Stimulated activated CD8-positive, alpha-beta memory T cell treated with anti-CD3 and anti-CD28 coated beads, Interleukin-12 subunit alpha, Interleukin-12 subunit beta, amount 100 ng/mL, for 1 hour (primary cell): ENCODE data around the gene FIS1.
"Not testable (repeated sequence)": the region's sequence is repeated elsewhere in the genome, so short reads cannot be mapped to it uniquely, and the experiment has no call there.

Experiments
- DNase-seq: peaks from one replicate; pipeline ENCODE4 v3.0.0-alpha.2; 2020; ENCODE audit warnings: low read depth

Gene FIS1

DNA sequence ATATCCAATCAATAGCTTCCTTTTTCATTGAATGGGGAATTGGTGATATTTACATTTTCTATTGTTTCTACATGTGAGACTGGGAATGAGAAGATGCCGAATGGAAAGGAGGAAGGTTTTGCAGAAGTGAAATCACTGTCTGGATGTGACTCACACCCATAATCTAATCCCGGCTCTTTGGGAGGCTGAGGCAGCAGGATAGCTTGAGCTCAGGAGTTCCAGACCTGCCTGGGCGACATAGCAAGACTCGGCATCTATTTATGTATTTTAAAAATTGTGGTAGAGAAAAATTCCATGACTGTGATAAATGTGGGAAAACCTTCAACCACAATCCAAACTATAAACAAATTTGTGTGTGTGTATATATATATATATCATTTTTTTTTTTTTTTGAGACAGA is 10.9 kb upstream of the FIS1 start:
- no peak for DNase-seq

GRCh38 chr7:101253199-101253598 is 8.3 kb upstream of the FIS1 start:
- not testable (repeated sequence) for DNase-seq

DNA sequence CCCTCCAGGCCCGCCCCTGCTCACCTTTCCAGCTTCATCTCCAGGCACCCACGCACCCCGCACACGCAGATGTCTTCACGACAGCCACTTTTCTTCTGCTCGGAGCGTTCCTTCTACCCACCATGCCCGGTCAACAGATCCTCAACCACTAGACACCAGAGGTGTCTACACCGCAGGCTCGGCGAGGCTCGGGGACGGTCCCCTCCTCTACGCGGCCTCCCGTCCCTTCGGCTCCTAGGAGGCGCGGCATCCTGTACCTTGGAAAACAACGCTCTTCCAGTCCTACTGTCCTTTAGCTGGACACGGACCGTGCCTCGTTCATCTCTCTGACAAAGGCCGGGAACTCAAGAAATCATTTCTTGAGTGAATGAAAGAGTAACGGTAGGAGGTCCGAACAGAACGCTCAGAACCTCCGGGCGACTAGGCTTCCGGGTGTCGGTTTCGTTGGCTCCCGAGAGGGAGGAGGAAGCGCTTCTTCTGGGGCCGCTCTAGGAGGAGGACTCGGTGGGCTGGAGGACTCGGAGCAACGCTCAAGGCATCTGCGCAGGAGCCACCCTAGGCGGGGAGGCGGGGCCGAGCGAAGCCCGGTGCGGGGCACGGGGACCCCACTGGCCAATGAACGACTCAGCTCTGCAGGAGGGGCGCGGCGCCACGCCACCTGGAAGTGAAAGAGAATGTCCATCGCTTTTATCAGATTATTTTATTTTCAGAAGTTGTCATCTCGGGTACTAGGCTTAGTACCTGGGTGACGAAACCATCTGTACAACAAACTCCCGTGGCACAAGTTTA is 7.2 kb upstream of the FIS1 start:
- peak; percentile 98 for DNase-seq

GRCh38 chr7:101250324-101250723 is 5.4 kb upstream of the FIS1 start:
- DNase-seq: no peak

DNA sequence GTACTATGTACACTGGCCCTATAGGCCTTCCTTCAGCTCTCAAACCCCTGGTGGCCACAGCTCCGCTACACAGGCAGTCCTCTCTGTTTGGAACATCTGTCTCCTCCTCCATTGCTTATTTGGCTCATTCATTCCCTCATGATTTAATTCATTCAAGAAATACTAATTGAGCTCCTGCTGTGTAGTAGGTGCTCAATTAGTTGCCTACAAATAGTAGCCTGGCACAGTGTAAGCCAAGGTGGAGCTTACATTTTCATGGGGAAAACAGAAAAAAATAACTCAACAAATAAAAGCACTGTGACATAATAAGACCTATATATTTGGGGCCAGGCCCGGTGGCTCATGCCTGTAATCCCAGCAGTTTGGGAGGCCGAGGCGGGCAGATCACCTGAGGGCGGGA is 3.4 kb upstream of the FIS1 start:
- no peak for DNase-seq

DNA sequence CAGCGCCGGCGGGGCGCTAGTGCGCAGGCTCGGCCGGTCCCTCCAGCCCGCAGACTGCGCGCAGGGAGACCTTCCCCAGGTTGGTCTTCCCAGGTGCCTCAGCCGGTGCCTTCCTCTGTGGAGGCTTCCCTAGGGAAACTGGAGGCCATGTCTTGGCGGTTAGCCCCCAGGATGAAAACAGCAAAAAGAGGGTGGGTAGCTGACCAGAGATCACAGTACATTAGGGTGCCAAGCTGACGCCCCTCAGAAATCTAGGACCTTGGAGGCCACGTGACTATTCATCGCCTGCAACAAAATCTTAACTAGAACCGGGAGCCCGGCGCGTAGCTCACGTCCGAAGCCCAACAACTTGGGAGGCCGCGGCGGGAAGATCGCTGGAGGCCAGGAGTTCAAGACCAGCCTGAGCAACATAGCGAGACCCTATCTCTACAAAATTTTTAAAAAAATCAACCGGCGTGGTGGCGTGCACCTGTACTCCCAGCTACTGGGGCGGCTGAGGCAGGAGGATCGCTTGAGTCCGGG is 327 bp upstream of the FIS1 start:
- no peak for DNase-seq

DNA sequence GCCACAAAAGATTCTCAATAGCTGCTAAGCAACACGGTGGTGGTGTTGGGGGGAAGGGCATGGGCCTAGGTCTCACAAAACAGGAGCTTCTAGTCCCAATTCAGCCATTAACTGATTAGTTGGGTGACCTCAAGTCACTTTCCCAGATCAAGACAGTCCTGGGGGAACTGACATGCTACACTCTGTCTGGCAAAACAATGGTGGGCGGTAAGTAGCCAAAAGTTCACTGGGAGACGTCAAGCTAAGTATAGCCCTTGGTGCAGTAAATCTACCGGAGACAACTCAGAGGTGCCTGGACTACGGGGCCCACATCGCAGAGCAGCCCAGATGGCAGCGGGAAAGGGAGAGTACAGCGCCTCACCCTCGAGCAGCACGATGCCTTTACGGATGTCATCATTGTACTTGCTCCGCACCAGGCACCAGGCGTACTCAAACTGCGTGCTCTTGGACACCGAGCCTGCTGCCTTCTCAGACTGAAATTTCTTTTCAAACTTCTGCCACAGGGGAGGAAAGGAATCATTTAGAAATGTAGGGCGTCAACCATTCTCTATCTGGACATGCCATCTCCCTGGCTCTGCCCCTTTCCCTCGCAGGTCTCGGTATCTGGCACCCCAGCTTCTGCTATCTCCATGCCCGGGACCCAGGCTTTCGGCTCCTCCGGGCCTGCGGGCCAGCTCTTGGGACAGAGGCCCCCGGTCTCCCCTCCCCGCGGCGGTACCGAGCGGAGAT is 1.1 kb downstream of the FIS1 start:
- no peak for DNase-seq

DNA sequence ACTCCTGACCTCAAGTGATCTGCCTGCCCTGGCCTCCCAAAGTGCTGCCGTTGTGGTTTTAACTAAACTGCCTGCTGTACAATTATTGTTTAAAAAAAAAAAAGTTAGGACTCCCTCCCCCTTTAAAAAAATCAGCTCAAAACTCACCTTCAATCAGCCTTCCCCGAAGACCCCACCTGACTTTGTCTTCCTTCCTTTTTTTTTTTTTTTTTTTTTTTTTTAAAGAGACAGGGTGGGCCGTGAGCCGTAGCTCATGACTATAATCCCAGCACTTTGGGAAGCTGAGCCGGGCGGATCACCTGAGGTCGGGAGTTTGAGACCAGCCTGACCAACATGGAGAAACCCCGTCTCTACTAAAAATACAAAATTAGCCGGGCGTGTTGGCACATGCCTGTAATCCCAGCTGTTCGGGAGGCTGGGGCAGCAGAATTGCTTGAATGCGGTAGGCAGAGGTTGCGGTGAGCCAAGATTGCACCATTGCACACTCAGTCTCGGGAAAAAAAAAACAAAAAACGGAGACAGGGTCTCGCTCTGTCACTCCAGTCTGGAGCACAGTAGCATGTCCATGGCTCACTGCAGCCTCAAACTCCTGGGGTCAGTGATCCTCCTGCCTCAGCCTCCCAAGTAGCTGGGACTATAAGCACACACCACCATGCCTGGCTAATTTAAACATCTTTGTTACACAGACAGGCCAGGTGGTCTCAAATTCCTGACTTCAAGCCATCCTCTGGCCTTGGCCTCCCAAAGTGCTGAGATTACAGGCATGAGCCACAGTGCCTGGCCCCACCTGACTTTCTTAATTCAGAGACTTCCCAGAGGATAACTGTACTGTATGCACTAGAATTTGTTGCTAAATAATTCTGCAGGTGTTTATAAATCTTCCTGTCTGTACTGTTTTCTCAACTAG is 3.2 kb downstream of the FIS1 start:
- no peak for DNase-seq

GRCh38 chr7:101241015-101241363 is 3.9 kb downstream of the FIS1 start:
- DNase-seq: no peak

DNA sequence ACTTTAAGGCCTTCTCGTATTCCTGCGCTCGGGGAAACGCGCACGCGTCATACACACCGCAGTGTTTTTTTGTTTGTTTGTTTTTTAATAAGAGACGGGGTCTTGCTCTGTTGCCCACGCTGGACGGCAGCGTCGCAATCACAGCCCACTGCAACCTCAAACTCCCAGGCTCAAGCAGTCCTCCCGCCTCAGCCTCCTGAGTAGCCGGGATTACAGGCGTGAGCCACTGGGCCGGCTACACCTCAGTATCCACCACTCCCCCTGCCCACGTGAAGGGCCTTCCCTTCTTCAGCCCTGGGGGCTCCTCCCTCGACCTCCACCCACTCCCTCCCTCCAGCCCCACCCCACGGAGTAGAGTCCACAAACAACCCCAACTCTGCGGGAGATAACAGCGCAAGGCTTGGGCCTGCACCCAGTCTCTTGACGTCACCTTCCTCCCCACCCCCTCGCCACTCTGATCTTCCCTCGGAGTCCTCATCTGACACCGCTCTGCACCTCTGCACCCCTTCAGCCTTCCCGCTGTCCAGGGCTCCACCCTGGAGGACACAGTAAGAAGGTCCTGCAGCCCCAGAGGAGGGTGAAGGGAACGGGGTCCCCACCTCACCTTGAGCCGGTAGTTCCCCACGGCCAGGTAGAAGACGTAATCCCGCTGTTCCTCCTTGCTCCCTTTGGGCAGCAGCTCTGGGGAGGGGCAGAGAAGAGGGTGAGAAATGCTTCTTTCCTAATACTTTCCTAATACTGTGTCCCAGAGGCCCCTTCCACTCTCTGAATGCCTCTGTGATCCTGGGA is 4.5 kb downstream of the FIS1 start:
- no peak for DNase-seq

DNA sequence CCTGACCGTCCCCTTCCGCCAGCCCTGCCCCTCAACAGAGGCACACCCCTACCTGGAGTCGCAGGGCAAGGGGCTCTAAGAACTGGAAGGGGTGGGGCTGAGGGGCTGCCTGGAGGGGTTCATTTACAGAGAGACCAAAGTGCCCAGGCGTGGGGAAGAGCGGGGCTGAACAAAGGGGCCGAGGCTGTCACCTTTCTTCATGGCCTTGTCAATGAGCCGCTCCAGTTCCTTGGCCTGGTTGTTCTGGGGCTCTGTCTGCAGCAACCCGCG is 5.0 kb downstream of the FIS1 start:
- DNase-seq: no peak

DNA sequence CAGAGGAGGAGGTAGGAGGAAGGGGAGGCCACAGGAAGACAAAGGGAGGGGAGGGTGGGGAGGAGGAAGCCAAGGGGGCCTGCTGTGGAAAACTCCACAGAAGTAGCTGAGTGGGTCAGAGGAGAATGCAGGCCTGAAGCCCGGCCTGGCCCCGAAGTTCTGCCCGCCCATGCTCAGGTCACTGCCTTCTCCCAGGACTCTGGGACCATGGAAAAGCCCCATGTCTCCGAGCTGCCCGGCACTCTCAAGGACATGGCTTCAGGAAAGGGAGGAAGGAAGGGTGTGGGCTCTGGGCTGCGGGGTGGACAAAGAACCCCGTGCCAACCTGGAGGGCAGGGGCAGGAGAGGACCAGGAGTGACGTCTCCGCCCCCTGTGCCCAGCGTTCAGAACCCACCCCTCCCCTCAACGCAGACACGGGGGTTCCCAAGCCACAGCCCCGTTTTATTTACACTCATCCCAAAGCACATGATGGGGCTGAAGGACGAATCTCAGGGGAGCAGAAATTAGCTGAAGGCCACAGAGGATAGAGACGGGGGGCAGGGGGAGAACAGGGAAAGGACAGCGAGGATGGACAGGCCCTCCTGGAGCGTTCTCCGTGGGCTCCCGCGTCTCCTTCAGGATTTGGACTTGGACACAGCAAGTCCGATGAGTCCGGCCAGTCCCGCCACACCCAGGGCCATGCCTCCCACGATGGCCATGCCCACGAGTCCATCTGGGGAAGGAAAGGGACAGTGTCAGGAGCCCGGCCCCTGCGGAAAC is 5.5 kb downstream of the FIS1 start:
- no peak for DNase-seq

GRCh38 chr7:101238226-101239182 is 6.4 kb downstream of the FIS1 start:
- DNase-seq: no peak

DNA sequence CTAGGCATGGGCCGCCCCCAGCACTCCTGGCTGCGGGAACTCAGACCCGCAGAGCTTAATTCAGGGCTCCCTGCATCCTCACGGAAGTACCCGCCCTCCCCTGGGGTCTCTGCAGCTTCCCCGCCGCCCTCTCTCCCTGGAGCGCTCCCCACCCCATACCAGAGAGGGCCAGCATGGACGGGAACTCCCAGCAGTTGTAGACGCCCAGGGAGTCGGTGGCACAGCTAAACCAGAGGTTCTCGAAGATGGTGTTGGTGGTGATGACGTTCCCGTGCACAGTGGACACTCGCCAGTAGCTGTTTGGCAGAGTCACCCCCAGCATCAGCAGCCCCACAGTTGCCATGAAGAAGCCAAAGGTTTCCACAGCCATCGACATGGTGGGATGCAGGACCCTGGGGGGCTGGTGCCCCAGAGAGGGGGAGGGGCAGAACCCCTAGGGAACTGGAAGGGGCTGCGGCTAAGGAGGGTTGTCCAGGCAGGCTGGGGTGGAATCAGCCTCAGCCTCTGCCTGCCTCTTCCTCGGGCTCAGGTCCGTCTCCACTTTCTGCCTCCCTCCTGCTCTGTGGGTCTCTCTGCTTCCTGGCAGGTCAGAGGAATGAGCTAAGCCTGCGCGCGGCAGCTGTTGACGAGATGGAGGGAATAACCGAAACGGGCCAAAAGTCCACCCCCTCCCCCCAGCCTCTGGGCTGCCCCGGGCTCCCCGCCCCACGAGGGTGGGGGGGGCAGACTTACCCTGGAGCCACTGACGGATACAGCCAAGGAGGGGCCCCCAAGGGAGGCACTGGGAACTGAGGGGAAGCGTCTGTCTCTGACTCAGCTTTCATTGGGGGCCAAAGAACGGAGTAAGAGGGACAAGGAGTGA is 7.4 kb downstream of the FIS1 start, which contains the start of gene CLDN15:
Gene CLDN15, minus strand, starts transcription at position 597 of the 862 bp plus-strand sequence. Its CDS starts 221 bp downstream, at position 376.
- DNase-seq: no peak

GRCh38 chr7:101236292-101236835 is 8.5 kb downstream of the FIS1 start:
- no peak for DNase-seq

- DNase-seq: no peak
Observed at GRCh38 chr7:101235522-101235921, 9.4 kb downstream of the FIS1 start.

DNA sequence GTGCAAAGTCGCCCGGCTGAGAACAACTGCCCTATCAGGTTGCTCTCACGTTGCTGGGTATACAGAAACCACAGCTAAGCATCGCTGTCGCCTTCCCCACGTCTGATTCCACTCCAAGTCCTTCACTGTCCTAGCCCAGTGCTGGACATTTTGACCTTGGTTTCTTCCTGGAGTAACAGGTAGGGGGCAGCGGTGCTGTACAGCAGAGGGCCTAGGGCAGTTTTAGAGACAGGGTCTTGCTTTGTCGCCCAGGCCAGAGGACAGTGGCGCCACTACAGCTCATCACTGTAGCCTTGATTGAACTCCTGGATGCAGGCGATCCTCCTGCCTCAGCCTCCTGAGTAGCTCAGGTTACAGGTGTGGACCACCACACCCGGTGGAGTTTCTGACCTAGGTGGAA is 9.8 kb downstream of the FIS1 start:
- no peak for DNase-seq

DNA sequence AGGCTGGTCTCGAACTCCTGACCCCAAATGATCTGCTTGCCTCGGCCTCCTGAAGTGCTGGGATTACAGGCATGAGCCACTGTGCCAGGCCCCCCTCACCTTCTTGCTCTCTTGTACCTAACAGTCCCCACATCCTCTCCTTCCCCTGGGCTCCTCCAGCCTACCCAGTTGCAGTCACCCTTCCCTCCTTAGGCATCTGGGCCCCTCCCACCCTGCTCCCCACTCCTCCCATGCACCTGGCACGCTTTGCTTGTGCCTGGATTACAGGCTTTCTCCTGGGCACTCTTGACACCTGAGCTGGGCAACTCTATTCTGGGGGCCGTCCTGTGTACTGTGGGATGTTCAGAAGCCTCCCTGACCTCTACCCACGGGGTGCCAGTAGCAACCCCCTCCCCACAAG is 10.2 kb downstream of the FIS1 start:
- DNase-seq: no peak
